GM23338 (cell line): Measurements from ENCODE around the gene ZNF260.

Experiments used
- CREB1 ChIP-seq: fragments of 250-450 bp; sonication (Bioruptor Pico); IDR thresholded peaks from 2 replicates; pipeline ENCODE4 v1.5.0; 2020; ENCODE audit warnings: low read depth, mild to moderate bottlenecking, moderate library complexity
- CTCF ChIP-seq, 2 experiments: fragments of 200-600 bp in 1 of 2; sonication (generic) in 1 of 2; conservative IDR thresholded peaks; 2 replicates each; pipeline versions ENCODE4 v1.5.1 to v1.6.1; 2016 to 2017; ENCODE audit warnings: antibody characterized with exemption in 2 of 2, low read depth in 2 of 2, mild to moderate bottlenecking in 2 of 2, moderate library complexity in 1 of 2
- ETS1 ChIP-seq: IDR thresholded peaks from 2 replicates; pipeline ENCODE4 v1.6.1; 2016; ENCODE audit warnings: antibody characterized with exemption
- EZH2 ChIP-seq: fragments of 200-600 bp; sonication (generic); IDR thresholded peaks from one replicate; pipeline ENCODE4 v1.8.0; 2017; ENCODE audit warnings: antibody characterized with exemption, mild to moderate bottlenecking, low read depth; ENCODE audit not compliant: unreplicated experiment
- EZH2phosphoT487 ChIP-seq: fragments of 200-600 bp; sonication (generic); IDR thresholded peaks from one replicate; pipeline ENCODE4 v1.8.1; 2018; ENCODE audit warnings: antibody characterized with exemption; ENCODE audit not compliant: unreplicated experiment
- JUNB ChIP-seq: IDR thresholded peaks from one replicate; pipeline ENCODE4 v1.6.1; 2016; ENCODE audit warnings: antibody characterized with exemption; ENCODE audit not compliant: unreplicated experiment
- NANOG ChIP-seq: IDR thresholded peaks from 2 replicates; pipeline ENCODE4 v1.6.1; 2016; ENCODE audit warnings: antibody characterized with exemption, borderline replicate concordance
- POLR2AphosphoS5 ChIP-seq: IDR thresholded peaks from 2 replicates; pipeline ENCODE4 v1.6.1; 2016; ENCODE audit warnings: antibody characterized with exemption, low read depth
- REST ChIP-seq: IDR thresholded peaks from one replicate; pipeline ENCODE4 v1.6.1; 2018; ENCODE audit warnings: antibody characterized with exemption; ENCODE audit not compliant: unreplicated experiment
- STAT1 ChIP-seq: IDR thresholded peaks from one replicate; pipeline ENCODE4 v1.6.1; 2016; ENCODE audit warnings: antibody characterized with exemption; ENCODE audit not compliant: unreplicated experiment
- ZNF331 ChIP-seq: fragments of 250-450 bp; sonication (Bioruptor Pico); IDR thresholded peaks from 2 replicates; pipeline ENCODE4 v1.5.0; 2020; ENCODE audit warnings: low read depth, mild to moderate bottlenecking, moderate library complexity

GRCh38 chr19:36528921-36529518, 949 bp upstream of the ZNF260 start:
- TF ChIP-seq CTCF (conservative IDR thresholded peaks at IDR 0.05; ENCODE audit: low read depth in 2 of 2): no peak
- no peak for TF ChIP-seq EZH2
- TF ChIP-seq EZH2phosphoT487: no peak
- no peak for TF ChIP-seq STAT1
- no peak for TF ChIP-seq REST
- no peak for TF ChIP-seq CREB1 (CRISPR knock-in tag)
- no peak for TF ChIP-seq ETS1
- no peak for TF ChIP-seq ZNF331 (CRISPR knock-in tag)
- TF ChIP-seq JUNB: no peak
- TF ChIP-seq POLR2AphosphoS5: no peak
- TF ChIP-seq NANOG: no peak
